H1 (cell line): Measurements from ENCODE around the gene MAP3K15. TPM values are rescaled to one million over a fixed set of nuclear protein-coding genes. Genes with fewer than 3 reads are reported as not detected.
"Not testable (repeated sequence)": the region's sequence is repeated elsewhere in the genome, so short reads cannot be mapped to it uniquely, and the experiment has no call there.

Source experiments
- CTCF ChIA-PET: fragments of 300-600 bp; sonication (Branson Sonifier 250); formaldehyde crosslinking; loops from one replicate; lab custom pipeline; 2021; ENCODE audit not compliant: partially characterized antibody; lab: Charles Lee
- POLR2A ChIA-PET: fragments of 300-600 bp; sonication (Branson Sonifier 250); formaldehyde crosslinking; loops from one replicate; lab custom pipeline; 2021; ENCODE audit warnings: inconsistent platforms; ENCODE audit not compliant: partially characterized antibody; lab: Charles Lee
- DNase-seq, 2 experiments: peaks; one replicate each; pipeline versions ENCODE4 v3.0.0 to v3.0.0-alpha.2; 2010 to 2022; ENCODE audit warnings: low spot score in 2 of 2, low read depth in 1 of 2, mixed read lengths in 1 of 2
- FAIRE-seq: peaks from 2 replicates; lab custom pipeline; 2011; peaks lifted over from hg19 to GRCh38; lab: Jason Lieb, UNC
- H2AFZ ChIP-seq: 2 replicates; pipeline ENCODE4 v1.8.1; 2012; ENCODE audit warnings: low read length, inconsistent platforms
- H2AK5ac ChIP-seq: 2 replicates; pipeline ENCODE4 v1.6.1; 2013; ENCODE audit warnings: low read depth, low read length
- H2BK120ac ChIP-seq: replicated peaks from 2 replicates; pipeline ENCODE3; 2013; ENCODE audit warnings: low read depth, low read length, inconsistent platforms
- H2BK12ac ChIP-seq: 2 replicates; pipeline ENCODE4 v1.6.1; 2013; ENCODE audit warnings: low read depth, low read length
- H2BK15ac ChIP-seq: 2 replicates; pipeline ENCODE4 v1.6.1; 2013; ENCODE audit warnings: low read length
- H2BK20ac ChIP-seq: 2 replicates; pipeline ENCODE4 v1.6.1; 2013; ENCODE audit warnings: low read length
- H2BK5ac ChIP-seq: 2 replicates; pipeline ENCODE4 v1.6.1; 2013; ENCODE audit warnings: low read depth, low read length
- H3K14ac ChIP-seq: 2 replicates; pipeline ENCODE4 v1.6.1; 2013; ENCODE audit warnings: inconsistent platforms; ENCODE audit not compliant: insufficient read length
- H3K18ac ChIP-seq: 2 replicates; pipeline ENCODE4 v1.6.1; 2013; ENCODE audit warnings: low read length; ENCODE audit errors: extremely low read depth
- H3K23ac ChIP-seq: 2 replicates; pipeline ENCODE4 v1.6.1; 2013; ENCODE audit warnings: inconsistent platforms; ENCODE audit not compliant: insufficient read length
- H3K23me2 ChIP-seq: 2 replicates; pipeline ENCODE4 v1.6.1; 2013; ENCODE audit warnings: low read depth, low read length
- H3K27ac ChIP-seq: 2 replicates; pipeline ENCODE4 v1.6.1; 2011; ENCODE audit warnings: low read depth, low read length, inconsistent platforms
- H3K27me3 ChIP-seq, 4 experiments: replicated peaks in 1 of 4; 1 replicate in 1 of 4; 2 replicates in 3 of 4; pipeline versions ENCODE4 v1.6.1 to v1.8.1; 2011 to 2013; ENCODE audit warnings: low read length in 3 of 4, mild to moderate bottlenecking in 3 of 4, inconsistent platforms in 2 of 4, mixed read lengths in 2 of 4, moderate library complexity in 1 of 4; ENCODE audit not compliant: control insufficient read depth in 3 of 4, insufficient read depth in 3 of 4; ENCODE audit errors: extremely low read depth in 1 of 4
- H3K36me3 ChIP-seq, 4 experiments: 2 replicates each; pipeline versions ENCODE4 v1.6.1 to v1.8.1; 2011 to 2013; ENCODE audit warnings: mild to moderate bottlenecking in 4 of 4, low read length in 3 of 4, moderate library complexity in 2 of 4, control low read depth in 1 of 4, inconsistent platforms in 1 of 4; ENCODE audit not compliant: insufficient read depth in 4 of 4, control insufficient read depth in 2 of 4
- H3K4ac ChIP-seq: replicated peaks from 2 replicates; pipeline ENCODE3; 2013; ENCODE audit warnings: low read length, low read depth, mixed read lengths, inconsistent platforms; ENCODE audit not compliant: insufficient read length
- H3K4me1 ChIP-seq, 4 experiments: replicated peaks in 1 of 4; 1 replicate in 1 of 4; 2 replicates in 3 of 4; pipeline versions ENCODE4 v1.6.1 to v1.8.1; 2011 to 2013; ENCODE audit warnings: low read length in 3 of 4, inconsistent platforms in 2 of 4, mixed read lengths in 1 of 4; ENCODE audit not compliant: insufficient read depth in 4 of 4, control insufficient read depth in 3 of 4
- H3K4me2 ChIP-seq, 2 experiments: 2 replicates each; pipeline versions ENCODE4 v1.6.1 to v1.8.1; 2011 to 2013; ENCODE audit warnings: low read depth in 2 of 2, low read length in 2 of 2, control low read depth in 1 of 2, inconsistent platforms in 1 of 2, mild to moderate bottlenecking in 1 of 2; ENCODE audit not compliant: insufficient read depth in 1 of 2
- H3K4me3 ChIP-seq, 4 experiments: fragments of 200-600, 300-600 bp in 1 of 4; sonication (generic), shearing (Covaris generic), sonication (Bioruptor Twin) in 1 of 4; 2 replicates each; pipeline versions ENCODE4 v1.5.1 to v1.8.1; 2011 to 2016; ENCODE audit warnings: low read length in 4 of 4, low read depth in 3 of 4, control low read depth in 2 of 4, inconsistent platforms in 2 of 4, mild to moderate bottlenecking in 2 of 4, mixed read lengths in 1 of 4, moderate library complexity in 1 of 4; ENCODE audit not compliant: insufficient read depth in 2 of 4; ENCODE audit errors: extremely low read depth in 1 of 4
- H3K56ac ChIP-seq: replicated peaks from 2 replicates; pipeline ENCODE3; 2013; ENCODE audit warnings: low read depth, mild to moderate bottlenecking, mixed read lengths, low read length, inconsistent platforms; ENCODE audit not compliant: insufficient read length
- H3K79me1 ChIP-seq: 2 replicates; pipeline ENCODE4 v1.6.1; 2013; ENCODE audit warnings: low read depth, low read length, control low read depth
- H3K79me2 ChIP-seq, 2 experiments: 2 replicates each; pipeline versions ENCODE4 v1.6.1 to v1.8.1; 2012 to 2013; ENCODE audit warnings: low read length in 2 of 2, mild to moderate bottlenecking in 2 of 2, inconsistent platforms in 1 of 2; ENCODE audit not compliant: insufficient read depth in 2 of 2, control insufficient read depth in 1 of 2
- H3K9ac ChIP-seq, 4 experiments: replicated peaks in 1 of 4; 1 replicate in 1 of 4; 2 replicates in 3 of 4; pipeline versions ENCODE4 v1.6.1 to v1.8.1; 2011 to 2013; ENCODE audit warnings: low read depth in 3 of 4, low read length in 3 of 4, control low read depth in 2 of 4, mild to moderate bottlenecking in 2 of 4, moderate library complexity in 2 of 4, inconsistent platforms in 1 of 4; ENCODE audit errors: extremely low read depth in 1 of 4
- H3K9me3 ChIP-seq, 2 experiments: 2 replicates each; pipeline versions ENCODE4 v1.6.1 to v1.8.1; 2012 to 2013; ENCODE audit warnings: mild to moderate bottlenecking in 2 of 2, moderate library complexity in 2 of 2, control low read depth in 1 of 2, inconsistent platforms in 1 of 2, low read depth in 1 of 2, low read length in 1 of 2, mixed read lengths in 1 of 2; ENCODE audit not compliant: insufficient read depth in 2 of 2
- H4K20me1 ChIP-seq, 2 experiments: replicated peaks in 1 of 2; 2 replicates each; pipeline versions ENCODE3 to v1.8.1; 2011 to 2013; ENCODE audit warnings: inconsistent platforms in 2 of 2, low read length in 2 of 2, mild to moderate bottlenecking in 1 of 2; ENCODE audit not compliant: insufficient read depth in 2 of 2, control insufficient read depth in 1 of 2
- H4K5ac ChIP-seq: 2 replicates; pipeline ENCODE4 v1.6.1; 2013; ENCODE audit warnings: low read length, low read depth, mixed read lengths, inconsistent platforms; ENCODE audit not compliant: insufficient read length
- H4K8ac ChIP-seq: 2 replicates; pipeline ENCODE4 v1.8.0; 2013; ENCODE audit warnings: mild to moderate bottlenecking, moderate library complexity, low read length, inconsistent platforms; ENCODE audit not compliant: insufficient read depth; ENCODE audit errors: extremely low read depth
- H4K91ac ChIP-seq: replicated peaks from 2 replicates; pipeline ENCODE3; 2013; ENCODE audit warnings: low read length, mixed read lengths, inconsistent platforms; ENCODE audit not compliant: insufficient read length
- WGBS, 2 experiments: shearing (Covaris generic) in 1 of 2; methylation state at CpG; one replicate each; pipeline versions ENCODE4 v1.1.6 to v1.1.7; 2013 to 2015; ENCODE audit warnings: low lambda C conversion rate in 2 of 2, mixed read lengths in 2 of 2, inconsistent platforms in 1 of 2, low coverage in 1 of 2, missing lambda C conversion rate in 1 of 2; ENCODE audit not compliant: insufficient replicate concordance in 2 of 2, insufficient coverage in 1 of 2, insufficient read length in 1 of 2; ENCODE audit errors: extremely low coverage in 1 of 2, missing lambda C conversion rate in 1 of 2; 5-methylcytosine and 5-hydroxymethylcytosine counted together
- polyA plus RNA-seq, 7 experiments: library from polyadenylated mRNA; depleted of rRNA in 3 of 7; stranded (reverse) in 5 of 7; unstranded in 2 of 7; fragments of >200 nt in 5 of 7; fragments of 200-250 nt in 2 of 7; gene quantifications; 1 replicate in 5 of 7; 2 replicates in 1 of 7; 4 replicates in 1 of 7; pipeline versions ENCODE4 v1.2.1 to v1.2.3, GENCODE V29; 2011 to 2013; ENCODE audit warnings: missing spikeins in 2 of 7, mixed read lengths in 2 of 7
- total RNA-seq: library from RNA; stranded (reverse); fragmentation: NEBNext Ultra II Directional; extraction: Animal tissue kit (Norgen Biotek cat#: 25700); gene quantifications from 2 replicates; pipeline ENCODE4 v1.2.1, GENCODE V29; 2021

MAP3K15 gene
- total and polyA plus RNA-seq, 2 of the 8 experiments (the other 6 are each of a cell fraction or from before 2014, with no cell fraction given) = 1.8 to 2.4 TPM

- H2AK5ac ChIP-seq, H3K14ac ChIP-seq, POLR2A ChIA-PET, CTCF ChIA-PET, H2BK15ac ChIP-seq, H3K27me3 ChIP-seq, H3K9ac ChIP-seq, H4K91ac ChIP-seq, H3K4me1 ChIP-seq, H4K8ac ChIP-seq, H2BK5ac ChIP-seq, H4K20me1 ChIP-seq, H4K5ac ChIP-seq, H3K4ac ChIP-seq, H2BK20ac ChIP-seq, H3K36me3 ChIP-seq, H3K4me2 ChIP-seq, FAIRE-seq, H2BK12ac ChIP-seq, H2AFZ ChIP-seq, H3K18ac ChIP-seq, H3K27ac ChIP-seq, H3K79me2 ChIP-seq, H3K79me1 ChIP-seq, H3K23me2 ChIP-seq, H2BK120ac ChIP-seq, H3K23ac ChIP-seq, H3K9me3 ChIP-seq, H3K56ac ChIP-seq, H3K4me3 ChIP-seq, DNase-seq: not testable (repeated sequence)
- 100% methylated on average over 1 of the region's 4 CpGs; no CpG with 5 or more reads in 1 of the 2 experiments for WGBS, 2 experiments
Observed at GRCh38 chrX:19422661-19423060, 92.6 kb downstream of the MAP3K15 start.
